Lung (tissue), 12 donors: ENCODE results near the gene CAPZB. TPM values are rescaled to one million over a fixed set of nuclear protein-coding genes. Genes with fewer than 3 reads are reported as not detected.

Source experiments
- ATAC-seq: fragments of 200-7000 bp; cut with Tn5 transposase; one replicate; pipeline ENCODE4 v1.9.1; 2020; ENCODE audit warnings: moderate number of reproducible peaks; ENCODE audit not compliant: insufficient read depth, low FRiP score
- DNase-seq, 3 donors: peaks; one replicate each; pipeline ENCODE4 v3.0.0-alpha.2; 2013 to 2017
- H3K27ac ChIP-seq, 2 donors: one replicate each; pipeline ENCODE4 v1.5.1; 2013; ENCODE audit warnings: mild to moderate bottlenecking in 2 of 2, moderate library complexity in 2 of 2, control low read depth in 1 of 2, inconsistent platforms in 1 of 2, low read depth in 1 of 2, low read length in 1 of 2
- H3K27me3 ChIP-seq, 3 donors: one replicate each; pipeline ENCODE4 v1.5.1; 2013; ENCODE audit warnings: low read length in 2 of 3; ENCODE audit not compliant: control insufficient read depth in 3 of 3, insufficient read depth in 3 of 3
- H3K36me3 ChIP-seq, 4 donors: one replicate each; pipeline ENCODE4 v1.5.1; 2013; ENCODE audit warnings: low read length in 4 of 4, mild to moderate bottlenecking in 1 of 4, moderate library complexity in 1 of 4; ENCODE audit not compliant: control insufficient read depth in 4 of 4, insufficient read depth in 4 of 4
- H3K4me1 ChIP-seq, 5 donors: one replicate each; pipeline ENCODE4 v1.5.1; 2013; ENCODE audit warnings: low read length in 5 of 5, mild to moderate bottlenecking in 2 of 5, moderate library complexity in 1 of 5; ENCODE audit not compliant: control insufficient read depth in 5 of 5, insufficient read depth in 5 of 5
- H3K4me3 ChIP-seq: one replicate; pipeline ENCODE4 v1.5.1; 2013; ENCODE audit warnings: mild to moderate bottlenecking, control low read depth, moderate library complexity
- H3K9ac ChIP-seq, 2 donors: one replicate each; pipeline ENCODE4 v1.5.1; 2013; ENCODE audit warnings: low read length in 2 of 2, control low read depth in 1 of 2; ENCODE audit not compliant: insufficient read depth in 1 of 2
- H3K9me3 ChIP-seq, 4 donors: one replicate each; pipeline ENCODE4 v1.5.1; 2013; ENCODE audit warnings: low read length in 3 of 4, mild to moderate bottlenecking in 1 of 4, moderate library complexity in 1 of 4; ENCODE audit not compliant: control insufficient read depth in 4 of 4, insufficient read depth in 3 of 4
- WGBS, 2 donors: extraction: QIAGEN DNeasy Blood & Tissue Kit; methylation state at CpG; one replicate each; pipeline ENCODE4 v1.1.7; 2013; 5-methylcytosine and 5-hydroxymethylcytosine counted together
- polyA plus RNA-seq, 2 donors: library from polyadenylated mRNA; stranded (reverse); fragments of 200-250 nt; gene quantifications; one replicate each; pipeline ENCODE4 v1.2.1, GENCODE V29; 2013
- total RNA-seq, 2 donors: library from RNA; depleted of rRNA in 1 of 2; stranded (reverse); fragments of >200 nt in 1 of 2; gene quantifications; one replicate each; pipeline ENCODE4 v1.2.1, GENCODE V29; 2014 to 2021
- TF ChIP-seq, protein P1 (sequence below): IDR thresholded peaks from 2 replicates; pipeline ENCODE4 v1.5.1; 2012; ENCODE audit warnings: mild to moderate bottlenecking; ENCODE audit errors: control extremely low read depth, extremely low read depth
- donor health status: control.
- donor health status: control.
- donor health status: Bipolar disorder and iron deficiency.
- donor health status: healthy.
- donor health status: DM: yes; HTN: yes; CAD: no.

The CAPZB gene
- total and polyA plus RNA-seq, 4 donors: 94.7 to 339 (median 278) TPM

DNA sequence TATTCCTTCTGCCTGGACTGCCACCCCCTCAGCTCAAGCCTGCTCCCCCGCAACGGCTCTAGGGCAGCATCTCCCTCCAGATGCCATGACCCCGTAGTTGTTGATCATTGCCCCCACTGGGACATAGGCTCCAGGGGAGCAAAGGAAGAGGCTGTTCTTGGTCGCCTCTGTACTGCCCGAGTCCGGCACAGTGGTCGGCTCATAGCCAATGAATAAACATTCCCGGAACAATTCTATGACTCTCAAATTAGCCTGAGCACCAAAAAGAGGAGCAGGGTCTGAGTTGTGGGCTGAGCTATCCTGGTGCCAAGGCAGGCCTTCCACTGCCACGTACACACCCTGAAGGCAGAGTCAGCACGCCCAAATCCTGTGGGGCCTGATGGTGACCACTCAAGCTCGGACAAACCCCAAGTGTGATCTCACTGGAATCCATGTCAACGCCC lies 33.1 kb downstream of the CAPZB start:
- Histone ChIP-seq H3K9me3 (no peaks in the 10 kb centered on the region), H3K36me3 (peaks cover 0 to 4% (median 0%) of the 10 kb centered on the region in 4 donors), H3K4me3 (no peak overlapping the region), H3K9ac (no peak overlapping the region), H3K4me1 (peaks cover 47 to 78% (median 48%) of the 10 kb centered on the region in 5 donors), H3K27me3 (no peaks in the 10 kb centered on the region), H3K27ac (peak overlapping the region in 1 of 2 donors; percentile 91)
- DNase-seq (no peak), ATAC-seq (no peak)
- TF ChIP-seq, protein P1, sequence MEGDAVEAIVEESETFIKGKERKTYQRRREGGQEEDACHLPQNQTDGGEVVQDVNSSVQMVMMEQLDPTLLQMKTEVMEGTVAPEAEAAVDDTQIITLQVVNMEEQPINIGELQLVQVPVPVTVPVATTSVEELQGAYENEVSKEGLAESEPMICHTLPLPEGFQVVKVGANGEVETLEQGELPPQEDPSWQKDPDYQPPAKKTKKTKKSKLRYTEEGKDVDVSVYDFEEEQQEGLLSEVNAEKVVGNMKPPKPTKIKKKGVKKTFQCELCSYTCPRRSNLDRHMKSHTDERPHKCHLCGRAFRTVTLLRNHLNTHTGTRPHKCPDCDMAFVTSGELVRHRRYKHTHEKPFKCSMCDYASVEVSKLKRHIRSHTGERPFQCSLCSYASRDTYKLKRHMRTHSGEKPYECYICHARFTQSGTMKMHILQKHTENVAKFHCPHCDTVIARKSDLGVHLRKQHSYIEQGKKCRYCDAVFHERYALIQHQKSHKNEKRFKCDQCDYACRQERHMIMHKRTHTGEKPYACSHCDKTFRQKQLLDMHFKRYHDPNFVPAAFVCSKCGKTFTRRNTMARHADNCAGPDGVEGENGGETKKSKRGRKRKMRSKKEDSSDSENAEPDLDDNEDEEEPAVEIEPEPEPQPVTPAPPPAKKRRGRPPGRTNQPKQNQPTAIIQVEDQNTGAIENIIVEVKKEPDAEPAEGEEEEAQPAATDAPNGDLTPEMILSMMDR: no peak
- 63 to 86% methylated on average over 12 of the region's 12 CpGs for WGBS, 2 donors

DNA sequence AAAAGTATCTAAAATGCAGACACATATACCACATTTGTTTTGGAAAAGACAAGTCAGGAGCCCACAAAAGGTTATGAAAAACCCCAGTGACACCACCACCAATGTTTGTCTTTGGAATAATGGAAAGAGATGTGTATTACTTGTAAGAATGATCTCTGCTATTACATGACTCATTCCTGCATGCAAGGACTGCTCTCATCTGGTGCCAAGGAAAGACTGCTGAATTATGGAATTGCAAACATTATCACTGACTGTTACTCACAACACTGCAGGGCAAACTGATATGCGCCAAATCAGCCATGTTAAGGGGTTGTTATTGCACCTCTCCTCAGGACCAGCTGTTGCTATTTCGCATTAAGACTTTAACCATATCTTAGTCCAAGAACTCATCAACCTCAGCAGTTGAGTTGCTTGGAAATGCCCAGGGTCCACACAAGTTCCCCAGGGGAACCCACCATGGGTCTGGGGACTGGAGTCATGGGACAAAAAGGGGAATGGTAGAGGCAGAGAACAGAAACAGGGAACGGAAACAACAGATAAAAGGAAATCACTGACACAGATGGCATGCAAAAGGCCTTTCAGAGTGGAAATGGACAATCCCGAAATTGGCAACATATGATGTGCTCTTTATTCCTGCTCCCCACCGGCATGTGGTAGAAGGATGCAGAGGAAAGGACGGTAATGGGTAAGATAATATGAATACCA lies 34.4 kb downstream of the CAPZB start:
- H3K27me3 ChIP-seq: no peaks in the 10 kb centered on the region
- H3K4me1 ChIP-seq: peaks cover 40 to 76% (median 50%) of the 10 kb centered on the region in 5 donors
- peak overlapping the region; percentile 45 to 84 for H3K27ac ChIP-seq
- DNase-seq (peak; percentile 59 to 90 (median 87)), ATAC-seq (peak; percentile 54)
- TF ChIP-seq, protein P1: no peak
- WGBS, 2 donors: 68 to 81% methylated on average over 6 of the region's 6 CpGs
- H3K36me3 ChIP-seq: peaks cover 0 to 4% (median 0%) of the 10 kb centered on the region in 4 donors
- H3K9ac ChIP-seq: no peak overlapping the region
- H3K9me3 ChIP-seq: no peaks in the 10 kb centered on the region
- no peak overlapping the region for H3K4me3 ChIP-seq

DNA sequence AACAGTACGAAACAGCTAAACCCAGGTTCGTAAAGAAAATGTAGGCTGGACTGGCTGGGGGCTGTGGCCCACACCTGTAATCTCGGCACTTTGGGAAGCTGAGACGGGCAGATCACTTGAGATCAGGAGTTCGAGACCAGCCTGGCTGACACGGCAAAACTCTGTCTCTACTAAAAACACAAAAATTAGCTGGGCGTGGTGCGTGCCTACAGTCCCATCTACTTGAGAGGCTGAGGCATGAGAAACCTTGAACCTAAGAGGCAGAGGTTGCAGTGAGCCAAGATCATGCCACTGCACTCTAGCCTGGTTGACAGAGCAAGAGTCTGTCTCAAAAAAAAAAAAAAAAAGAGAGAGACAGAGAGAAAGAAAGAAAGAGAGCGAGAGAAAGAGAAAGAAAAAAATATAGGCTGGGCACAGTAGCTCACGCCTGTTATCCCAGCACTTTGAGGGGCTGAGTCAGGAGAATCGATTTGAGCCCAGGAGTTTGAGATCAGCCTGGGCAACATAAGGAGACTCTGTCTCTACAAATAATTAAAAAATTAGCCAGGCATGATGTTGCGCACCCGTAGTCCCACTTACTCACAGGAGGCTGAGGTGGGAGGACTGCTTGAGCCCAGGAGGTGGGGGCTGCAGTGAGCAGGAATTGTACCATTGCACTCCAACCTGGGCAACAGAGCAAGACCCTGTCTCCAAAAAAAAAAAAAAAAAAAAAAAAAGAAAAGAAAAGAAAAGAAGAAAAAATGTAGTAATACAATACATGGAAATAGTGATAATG lies 35.7 kb downstream of the CAPZB start:
- no peak for ATAC-seq
- Histone ChIP-seq H3K4me3 (no peak overlapping the region), H3K9me3 (no peaks in the 10 kb centered on the region)

More for the DNA sequence above, 35.7 kb downstream of the CAPZB start:
- Histone ChIP-seq H3K4me1 (peaks cover 37 to 72% (median 50%) of the 10 kb centered on the region in 5 donors), H3K27me3 (no peaks in the 10 kb centered on the region), H3K27ac (peak overlapping the region; percentile 24 to 84), H3K36me3 (peaks cover 0 to 4% (median 0%) of the 10 kb centered on the region in 4 donors), H3K9ac (peak overlapping the region in 1 of 2 donors; percentile 85)
- TF ChIP-seq, protein P1: no peak
- no peak for DNase-seq
- WGBS, 2 donors: 81 to 84% methylated on average over 13 of the region's 13 CpGs
